NCI-H69 (cell line): ENCODE measurements around the gene ELOVL3.
"Not testable (repeated sequence)": the region's sequence is repeated elsewhere in the genome, so short reads cannot be mapped to it uniquely, and the experiment has no call there.

Experiments
- DNase-seq: peaks from one replicate; lab custom pipeline; 2025; lab: John Stamatoyannopoulos, UW

The ELOVL3 gene, protein sequence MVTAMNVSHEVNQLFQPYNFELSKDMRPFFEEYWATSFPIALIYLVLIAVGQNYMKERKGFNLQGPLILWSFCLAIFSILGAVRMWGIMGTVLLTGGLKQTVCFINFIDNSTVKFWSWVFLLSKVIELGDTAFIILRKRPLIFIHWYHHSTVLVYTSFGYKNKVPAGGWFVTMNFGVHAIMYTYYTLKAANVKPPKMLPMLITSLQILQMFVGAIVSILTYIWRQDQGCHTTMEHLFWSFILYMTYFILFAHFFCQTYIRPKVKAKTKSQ

DNA sequence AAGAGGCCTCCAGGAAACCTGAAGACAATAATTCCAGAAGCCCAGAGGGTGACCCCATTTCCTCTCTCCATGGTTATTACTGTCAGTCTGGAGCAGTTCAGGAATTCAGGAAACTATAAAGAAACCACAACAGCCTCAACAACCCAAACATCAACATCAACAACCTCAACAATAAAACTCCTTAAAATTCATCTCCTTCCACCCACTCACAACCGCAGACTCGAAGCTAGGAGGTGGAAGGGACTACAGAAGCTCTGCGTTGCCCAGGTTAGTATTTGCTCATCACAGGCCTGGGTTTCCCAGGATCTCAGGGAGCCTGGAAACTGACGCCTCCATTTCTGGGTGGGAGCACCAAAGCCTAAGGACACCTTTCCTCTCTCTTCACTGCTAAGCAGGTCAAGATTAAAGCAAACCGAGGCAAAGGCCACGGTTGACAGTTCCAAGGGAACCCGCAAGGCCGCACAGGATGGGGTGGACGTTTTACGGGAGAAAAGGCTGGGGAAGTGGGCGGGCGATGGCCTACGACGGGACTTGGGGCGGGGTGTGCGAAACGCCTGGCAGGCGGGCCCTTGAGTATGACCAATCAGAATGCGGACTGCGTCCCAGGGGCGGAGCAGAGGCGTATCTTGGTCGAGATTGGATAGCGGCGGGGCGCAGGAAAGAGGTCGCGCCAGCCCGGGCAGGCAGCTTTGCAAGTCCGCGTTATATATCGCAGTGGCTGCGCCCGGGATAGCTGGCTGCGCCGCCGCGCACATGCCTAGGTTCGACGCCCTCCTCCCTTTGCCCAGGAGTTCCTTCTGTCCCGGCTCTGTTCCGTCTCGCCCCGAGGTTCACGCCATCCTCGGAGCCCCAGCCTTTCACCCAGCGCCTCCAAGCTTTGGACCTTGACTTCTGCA, at the start of gene ELOVL3:
TSS of gene ELOVL3 (plus strand) at position 654 of the 896 bp plus-strand sequence. CDS start 250 bp downstream, outside the sequence.
- peak; percentile 90 for DNase-seq

DNA sequence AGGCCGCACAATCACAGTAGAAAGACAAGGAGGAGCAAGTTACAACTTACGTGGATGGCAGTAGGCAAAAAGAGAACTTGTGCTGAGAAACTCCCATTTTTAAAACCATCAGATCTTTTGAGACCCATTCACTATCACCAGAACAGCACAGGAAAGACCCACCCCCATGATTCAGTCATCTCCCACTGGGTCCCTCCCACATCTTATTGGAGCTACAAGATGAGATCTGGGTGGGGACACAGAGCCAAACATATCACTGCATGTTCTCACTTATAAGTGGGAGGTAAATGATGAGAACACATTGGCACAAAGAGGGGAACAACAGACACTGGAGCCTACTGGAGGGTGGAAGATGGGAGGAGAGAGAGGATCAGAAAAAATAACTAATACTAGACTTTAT, 41.5 kb upstream of the ELOVL3 start:
- no peak for DNase-seq

DNA sequence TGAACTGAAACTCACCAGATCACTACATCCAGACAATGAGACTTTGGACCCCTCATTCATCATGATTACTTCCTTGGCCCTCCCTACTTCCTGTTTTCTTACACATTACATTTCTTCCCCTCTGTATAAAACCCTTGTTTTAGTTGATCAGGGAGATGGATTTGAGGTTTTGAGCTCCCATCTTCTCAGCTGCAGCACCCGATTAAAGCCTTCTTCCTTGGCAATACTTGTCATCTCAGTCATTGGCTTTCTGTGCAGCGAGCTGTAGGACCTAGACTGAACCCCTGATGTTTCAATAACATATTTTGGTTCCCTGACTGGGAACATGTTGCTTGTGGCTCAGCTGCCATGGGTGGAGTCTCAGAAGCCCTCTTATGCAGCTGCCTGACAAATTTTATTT, 40.8 kb upstream of the ELOVL3 start:
- no peak for DNase-seq

DNA sequence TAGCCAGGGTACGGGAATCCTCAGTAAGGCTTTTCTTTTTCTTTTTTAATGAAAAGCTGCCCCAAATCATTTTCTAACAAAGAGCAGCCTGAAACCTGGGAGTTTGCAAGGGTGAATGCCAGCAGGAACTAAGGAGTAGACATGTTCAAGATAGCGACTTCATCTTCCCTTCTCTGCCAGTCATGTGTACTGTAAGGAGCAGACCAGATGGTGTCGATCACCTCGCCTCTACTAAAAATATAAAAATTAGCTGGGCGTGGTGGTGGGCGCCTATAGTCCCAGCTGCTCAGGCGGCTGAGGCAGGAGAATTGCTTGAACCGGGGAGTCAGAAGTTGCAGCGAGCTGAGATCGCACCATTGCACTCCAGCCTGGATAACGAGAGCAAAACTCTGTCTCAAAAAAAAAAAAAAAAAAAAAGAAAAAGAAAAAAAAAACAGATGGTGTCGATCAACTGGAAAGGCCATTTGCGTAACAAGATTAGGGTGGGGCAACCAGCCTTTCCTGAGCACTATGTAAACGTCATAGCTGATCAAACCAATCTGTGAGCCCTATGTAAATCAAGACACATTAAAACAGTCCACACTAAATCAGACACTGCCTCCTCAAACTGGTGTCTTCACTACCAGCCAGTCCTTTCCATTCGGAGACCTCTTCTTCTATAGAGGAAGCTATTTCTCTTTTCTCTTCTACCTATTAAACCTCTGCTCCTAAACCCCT, 40.1 kb upstream of the ELOVL3 start:
- peak; percentile 1 for DNase-seq

DNA sequence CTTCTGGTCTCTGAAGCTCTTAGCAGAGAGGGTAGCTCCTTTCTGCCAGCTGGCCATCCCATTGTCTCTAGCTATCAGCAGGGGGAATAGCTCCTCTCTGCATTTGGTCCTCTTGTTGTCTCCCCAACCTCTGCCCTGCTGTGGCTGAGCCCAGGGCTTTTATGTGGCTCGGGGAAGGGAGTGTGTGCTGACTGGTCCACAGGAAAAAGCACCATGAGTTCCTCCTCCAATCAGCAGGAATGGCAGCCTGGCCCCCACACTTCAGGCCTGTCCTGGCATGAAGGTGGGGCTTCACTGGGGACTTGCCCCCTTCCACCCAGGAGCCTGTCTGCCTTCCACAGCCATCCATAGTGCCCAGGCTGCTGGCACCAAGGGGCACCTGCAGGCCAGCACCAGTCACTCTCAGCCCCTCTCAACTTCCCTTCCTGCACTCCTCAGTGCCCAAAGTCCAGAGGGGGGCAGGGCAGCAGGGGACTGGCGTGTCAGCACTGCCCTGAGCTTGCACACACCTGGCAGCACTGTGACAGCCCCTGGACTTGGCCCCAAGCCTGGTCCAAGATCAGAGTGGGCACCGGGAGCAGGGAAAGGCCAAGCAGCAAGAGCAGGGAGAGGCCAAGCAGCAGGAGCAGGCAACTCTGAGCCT, 37.7 kb upstream of the ELOVL3 start:
- no peak for DNase-seq

DNA sequence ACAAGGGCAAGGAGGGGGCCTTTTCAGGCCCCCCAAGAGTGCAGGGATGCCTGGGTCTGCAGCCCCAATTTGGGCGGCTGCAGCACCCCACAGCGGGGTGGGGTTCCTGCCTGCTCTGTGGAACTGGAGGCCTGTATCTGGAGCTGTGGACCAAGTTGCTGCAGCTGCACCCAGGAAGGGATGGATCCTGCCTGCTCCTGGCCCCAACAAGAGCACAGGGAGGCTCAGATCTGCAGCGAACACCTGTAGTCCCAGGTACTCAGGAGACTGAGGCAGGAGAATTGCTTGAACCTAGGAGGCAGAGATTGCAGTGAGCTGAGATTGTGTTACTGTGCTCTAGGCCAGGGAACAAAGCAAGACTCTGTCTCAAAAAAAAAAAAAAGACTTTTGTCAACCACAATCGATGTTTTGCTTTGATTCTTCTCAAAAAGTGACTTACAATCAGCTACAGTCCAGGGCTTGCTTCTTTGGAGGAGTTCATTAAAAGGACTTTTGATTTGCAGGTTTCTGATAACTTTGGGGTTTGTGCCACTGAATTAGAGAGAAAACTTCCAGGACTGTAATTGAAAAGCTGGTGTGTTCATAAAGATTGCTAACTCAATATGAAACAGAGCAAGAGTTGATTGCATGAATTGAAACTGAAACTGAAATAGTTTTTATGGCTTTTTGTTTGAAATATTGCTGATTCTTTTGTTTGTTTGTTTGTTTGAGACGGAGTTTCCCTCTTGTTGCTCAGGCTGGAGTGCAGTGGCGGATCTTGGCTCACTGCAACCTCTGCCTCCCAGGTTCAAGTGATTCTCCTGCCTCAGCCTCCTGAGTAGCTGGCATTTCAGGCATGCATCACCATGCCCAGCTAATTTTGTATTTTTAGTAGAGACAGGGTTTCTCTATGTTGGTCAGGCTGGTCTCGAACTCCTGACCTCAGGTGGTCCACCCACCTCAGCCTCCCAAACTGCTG, 36.9 kb upstream of the ELOVL3 start:
- not testable (repeated sequence) for DNase-seq

DNA sequence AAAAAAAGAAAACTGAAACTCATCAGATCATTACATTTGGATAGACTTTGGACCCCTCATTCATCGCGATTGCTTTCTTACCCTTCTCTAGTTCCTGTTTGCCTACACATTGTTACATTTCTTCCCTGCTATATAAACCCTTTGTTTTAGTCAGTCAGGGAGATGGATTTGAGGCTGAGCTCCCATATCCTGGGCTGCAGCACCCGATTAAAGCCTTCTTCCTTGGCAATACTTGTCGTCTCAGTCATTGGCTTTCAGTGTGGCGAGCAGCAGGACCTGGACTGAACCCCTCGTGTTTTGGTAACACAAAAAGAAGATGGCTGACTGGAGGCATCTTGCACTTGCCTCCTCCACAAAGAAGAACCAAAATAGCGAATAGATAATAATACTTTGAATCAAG, 34.1 kb upstream of the ELOVL3 start:
- no peak for DNase-seq

DNA sequence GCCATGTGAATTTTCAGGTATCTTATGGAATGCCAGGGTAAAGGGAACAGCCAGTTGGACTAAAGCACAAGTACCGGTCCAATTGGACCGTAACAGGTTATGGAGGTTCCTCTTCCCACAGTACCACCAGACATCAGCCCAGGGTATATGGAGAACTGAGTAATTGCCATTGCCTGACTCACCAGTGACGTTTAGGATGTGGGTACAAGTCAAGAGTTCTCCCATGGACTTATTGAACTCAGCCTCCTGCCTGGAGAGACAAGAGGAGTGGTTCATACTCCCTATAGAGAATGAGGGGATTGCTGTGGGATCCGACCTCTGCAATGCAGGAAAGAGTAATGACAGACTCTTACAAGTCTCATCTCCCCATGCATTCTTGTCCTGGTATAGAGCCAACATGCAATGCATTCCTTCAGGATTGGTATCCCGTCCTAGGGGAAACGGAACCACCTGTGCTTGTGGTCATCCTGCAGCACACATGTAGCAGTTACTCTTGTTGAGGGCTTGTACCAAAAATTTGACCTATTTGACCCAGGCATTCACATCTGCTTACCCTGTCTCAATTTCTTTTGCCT, 30.7 kb upstream of the ELOVL3 start:
- DNase-seq = no peak

DNA sequence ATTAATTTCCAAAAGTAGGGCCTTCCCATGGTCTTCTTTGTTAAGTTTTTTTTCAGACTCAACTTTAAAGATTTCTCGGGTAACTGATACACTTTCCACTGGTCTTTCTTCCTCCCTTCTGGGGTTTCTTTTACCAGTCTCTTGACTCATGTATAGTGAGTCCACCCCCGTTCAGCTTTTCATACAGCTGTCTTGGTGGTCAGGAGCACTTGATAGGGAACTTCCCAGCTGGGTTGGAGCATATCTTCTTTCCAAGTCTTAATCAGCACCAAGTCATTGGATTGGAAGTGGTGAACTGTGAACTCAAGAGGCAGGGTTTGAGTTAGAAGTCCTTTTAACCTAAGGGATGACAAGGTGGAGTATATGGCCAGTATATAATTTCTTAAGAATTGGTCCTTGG, 29.2 kb upstream of the ELOVL3 start:
- DNase-seq = no peak

DNA sequence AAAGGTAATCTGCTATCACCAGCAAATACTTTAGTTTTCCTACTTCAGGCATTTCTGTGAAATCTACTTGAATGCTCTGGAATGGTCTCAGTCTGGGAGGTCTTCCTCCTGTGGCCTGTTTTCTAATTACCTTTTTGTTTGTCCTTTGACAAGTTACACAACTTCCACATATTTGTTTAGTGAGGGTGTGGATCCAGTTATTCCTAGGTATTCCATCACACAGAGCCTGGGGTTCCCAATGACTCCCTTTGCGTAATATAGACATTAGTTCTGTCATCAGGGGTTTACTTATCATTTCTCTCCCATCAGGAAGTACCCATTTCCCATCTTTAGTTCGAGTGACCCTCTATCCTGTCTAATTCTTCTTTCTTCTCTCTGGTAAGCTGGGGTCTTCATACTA, 28.1 kb upstream of the ELOVL3 start:
- DNase-seq = no peak

DNA sequence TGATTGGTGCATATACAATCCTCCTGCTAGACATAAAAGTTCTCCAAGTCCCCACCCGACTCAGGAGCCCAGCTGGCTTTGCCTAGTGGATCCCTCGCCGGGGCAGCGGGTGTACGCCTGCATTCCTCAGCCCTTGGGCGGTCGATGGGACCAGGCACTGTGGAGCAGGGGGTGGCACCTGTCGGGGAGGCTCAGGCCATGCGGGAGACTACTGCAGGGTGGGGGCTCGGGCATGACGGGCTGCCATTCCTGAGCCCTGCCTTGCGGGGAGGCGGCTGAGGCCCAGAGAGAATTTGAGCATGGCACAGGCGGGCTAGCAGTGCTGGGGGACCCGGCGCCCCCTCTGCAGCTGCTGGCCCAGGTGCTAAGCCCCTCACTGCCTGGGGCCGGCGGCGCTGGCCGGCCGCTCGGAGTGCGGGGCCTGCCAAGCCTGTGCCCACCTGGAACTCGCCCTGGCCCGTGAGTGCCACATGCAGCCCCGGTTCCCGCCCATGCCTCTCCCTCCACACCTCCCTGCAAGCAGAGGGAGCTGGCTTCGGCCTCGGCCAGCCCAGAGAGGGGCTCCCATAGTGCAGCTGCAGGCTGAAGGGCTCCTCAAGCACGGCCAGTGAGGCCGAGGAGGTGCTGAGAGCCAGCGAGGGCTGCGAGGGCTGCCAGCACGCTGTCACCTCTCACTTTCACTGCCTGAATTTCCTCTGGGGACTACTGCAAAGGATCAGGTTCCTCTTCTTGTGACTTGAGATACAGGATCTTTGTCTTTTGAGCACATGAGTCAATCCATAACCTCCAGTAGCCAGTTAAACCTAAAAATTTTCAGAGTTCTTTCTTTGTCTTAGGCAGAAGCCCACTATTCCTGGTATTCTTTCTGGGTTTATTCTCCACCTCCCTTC, 25.1 kb upstream of the ELOVL3 start:
- DNase-seq = no peak

DNA sequence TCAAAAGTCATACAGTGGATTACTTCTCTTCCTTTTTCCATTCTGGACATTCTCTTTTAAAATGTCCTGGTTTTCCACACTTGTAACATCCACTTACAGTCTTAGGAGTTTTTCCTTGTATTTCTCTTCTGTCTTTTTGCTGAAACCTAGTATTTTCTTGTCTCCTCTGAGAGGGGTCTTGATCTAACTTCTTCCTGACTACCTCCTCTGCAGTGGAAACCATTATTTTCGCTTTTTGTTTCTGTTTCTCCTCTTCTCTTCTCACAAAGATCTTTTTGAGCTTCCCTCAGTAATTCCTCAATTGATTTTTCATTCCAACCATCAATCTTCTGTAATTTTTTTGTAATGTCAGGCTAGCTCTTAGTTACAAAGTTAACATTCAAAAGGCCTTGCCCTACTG, 23.7 kb upstream of the ELOVL3 start:
- no peak for DNase-seq

DNA sequence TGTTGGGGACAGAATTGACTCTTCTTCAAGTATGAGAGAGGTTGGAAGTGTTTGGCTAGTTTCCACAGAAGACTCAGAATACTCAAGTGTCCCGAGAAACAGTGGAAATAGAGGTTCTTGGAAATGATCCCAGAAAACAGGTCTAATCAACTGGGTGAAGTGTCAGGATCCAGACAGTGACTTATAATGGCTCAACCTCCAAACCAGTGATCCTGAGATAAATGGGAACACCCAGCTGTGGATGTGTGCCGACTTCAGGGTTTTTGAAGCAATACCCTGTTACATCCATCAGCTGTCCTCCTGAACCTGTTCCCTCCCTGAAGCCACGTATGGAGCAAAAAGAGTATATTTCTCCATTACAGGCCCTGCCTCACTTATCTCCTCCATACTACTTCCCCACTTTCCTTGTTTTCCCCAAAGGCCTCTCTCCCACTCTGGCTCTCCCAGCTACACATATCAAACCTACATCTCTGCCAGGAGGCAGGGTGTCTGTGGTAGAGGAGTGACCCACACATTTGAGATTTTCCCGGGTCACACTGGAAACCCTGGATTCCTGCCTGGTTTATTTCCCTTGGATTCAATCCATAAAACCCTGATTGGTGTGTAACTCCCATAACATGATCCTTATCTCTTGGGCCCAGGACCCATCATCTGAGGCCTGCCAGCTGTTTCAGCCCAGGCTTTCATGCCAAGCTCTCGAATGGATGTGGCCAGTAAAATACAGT, 17.6 kb upstream of the ELOVL3 start:
- DNase-seq = no peak

DNA sequence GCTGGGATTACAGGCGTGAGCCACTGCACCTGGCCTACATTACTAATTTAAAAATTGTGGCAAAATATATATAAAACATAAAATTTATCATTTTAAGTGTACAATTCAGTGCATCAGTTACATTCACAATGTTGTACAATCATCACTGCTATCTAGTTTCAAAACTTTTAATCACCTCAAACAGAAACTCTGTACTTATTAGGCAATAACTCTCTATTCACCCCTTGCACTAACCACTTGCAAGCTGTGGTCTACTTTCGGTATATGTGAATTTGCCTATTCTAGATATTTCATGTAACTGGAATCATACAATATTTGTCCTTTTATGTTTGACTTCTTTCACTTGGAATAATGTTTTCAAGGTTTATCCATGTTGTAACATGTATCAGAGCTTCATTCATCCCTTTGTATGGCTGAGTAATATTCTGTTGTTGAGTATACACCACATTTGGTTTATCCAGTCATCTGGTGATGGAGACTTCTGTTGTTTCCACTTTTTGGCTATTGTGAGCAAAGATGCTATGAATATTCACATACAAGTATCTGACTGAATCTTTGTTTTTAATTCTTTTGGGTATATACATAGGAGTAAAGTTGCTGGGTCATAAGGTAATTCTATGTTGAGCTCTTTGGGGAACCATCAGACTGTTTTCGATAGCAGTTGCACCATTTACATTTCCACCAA, 14.3 kb upstream of the ELOVL3 start:
- no peak for DNase-seq

DNA sequence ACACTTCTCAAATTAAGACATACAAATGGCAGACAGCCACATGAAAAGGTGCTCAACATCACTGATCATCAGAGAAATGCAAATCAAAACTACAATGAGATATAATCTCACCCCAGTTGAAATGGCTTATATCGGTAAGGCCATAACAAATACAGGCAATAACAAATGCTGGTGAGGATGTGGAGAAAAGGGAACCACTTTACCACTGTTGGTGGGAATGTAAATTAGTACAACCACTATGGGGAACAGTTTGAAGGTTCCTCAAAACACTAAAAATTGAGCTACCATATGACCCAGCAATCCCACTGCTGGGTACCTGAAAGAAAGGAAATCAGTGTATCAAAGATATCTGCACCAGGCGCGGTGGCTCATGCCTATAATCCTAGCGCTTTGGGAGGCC, 12.5 kb upstream of the ELOVL3 start:
- DNase-seq = not testable (repeated sequence)

DNA sequence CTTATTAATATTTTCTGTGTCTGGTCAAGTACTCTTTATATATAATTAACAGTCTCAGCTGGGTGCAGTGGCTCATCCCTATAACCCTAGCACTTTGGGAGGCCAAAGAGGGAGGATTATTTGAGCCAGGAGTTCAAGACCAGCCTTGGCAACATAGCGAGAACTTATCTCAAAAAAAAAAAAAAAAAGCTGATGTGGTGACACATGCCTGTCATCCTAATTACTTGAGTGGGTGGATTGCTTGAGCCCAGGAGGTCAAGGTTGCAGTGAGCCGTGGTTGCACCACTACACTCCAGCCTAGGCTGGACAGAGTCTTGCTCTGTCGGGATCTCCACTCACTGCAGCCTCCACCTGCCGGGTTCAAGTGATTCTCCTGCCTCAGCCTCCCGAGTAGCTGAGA, 6.7 kb upstream of the ELOVL3 start:
- DNase-seq = no peak

DNA sequence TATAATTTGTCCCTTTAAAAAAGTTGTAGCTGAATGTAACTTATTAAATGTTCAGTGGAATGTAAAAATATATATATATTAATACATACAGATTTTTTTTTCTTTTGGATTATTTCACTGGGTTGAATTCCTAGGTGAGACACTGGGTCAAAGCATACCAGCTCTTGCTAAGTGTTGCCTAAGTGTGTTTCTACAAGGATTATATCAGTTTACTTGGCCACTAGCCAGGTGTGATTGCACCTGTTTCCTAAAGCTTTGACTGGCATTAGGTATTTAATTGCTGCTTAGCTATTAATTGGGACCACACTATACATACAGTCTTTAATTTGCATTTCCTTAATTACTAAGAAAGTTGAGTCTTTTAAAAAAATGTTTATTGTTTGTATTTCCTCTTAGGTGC, 5.5 kb upstream of the ELOVL3 start:
- peak; percentile 39 for DNase-seq

DNA sequence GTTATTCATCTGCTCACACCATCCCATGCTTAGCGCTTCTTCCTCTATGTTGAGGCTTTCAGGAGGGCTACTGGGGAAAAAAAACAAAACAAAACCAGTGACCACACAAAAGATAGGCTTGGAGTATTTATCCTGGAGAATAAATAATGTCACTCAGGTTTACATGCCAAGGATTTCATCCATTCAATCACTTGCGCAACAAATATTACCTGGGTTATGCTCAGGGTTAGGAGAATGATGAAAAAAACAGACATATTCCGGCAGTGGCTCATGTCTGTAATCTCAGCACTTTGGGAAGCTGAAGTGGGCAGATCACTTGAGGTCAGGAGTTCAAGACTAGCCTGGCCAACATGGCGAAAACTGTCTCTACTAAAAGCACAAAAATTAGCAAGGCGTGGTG, 3.3 kb upstream of the ELOVL3 start:
- DNase-seq = no peak

DNA sequence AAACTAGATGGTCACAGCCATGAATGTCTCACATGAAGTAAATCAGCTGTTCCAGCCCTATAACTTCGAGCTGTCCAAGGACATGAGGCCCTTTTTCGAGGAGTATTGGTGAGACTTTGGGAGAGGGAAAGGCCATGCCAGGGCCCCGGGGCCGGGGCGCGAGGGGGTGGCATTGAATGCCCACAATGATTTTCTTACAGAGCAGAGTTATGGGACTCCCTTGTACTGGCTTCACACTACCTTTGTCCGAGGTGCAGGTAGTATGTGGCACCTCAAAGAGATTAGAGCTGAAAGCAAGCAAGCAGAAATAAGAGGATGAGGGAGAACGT, 407 bp downstream of the ELOVL3 start:
- no peak for DNase-seq
